ENCODE measurements around the gene SETDB2.

GRCh38 chr13:49439609-49440008, 4.5 kb upstream of the SETDB2 start:
- TF ChIP-seq CTCF (IDR thresholded peaks at IDR 0.05 in 4 of 5, conservative IDR thresholded peaks at IDR 0.05 in 1 of 5) (no peak), POLR2A (IDR thresholded peaks at IDR 0.05) (no peak)
